WI38 (cell line): ENCODE measurements around the gene CCDC171.
"Not testable (repeated sequence)": the region's sequence is repeated elsewhere in the genome, so short reads cannot be mapped to it uniquely, and the experiment has no call there.

Experiments
- H3K4me3 ChIP-seq: 2 replicates; pipeline ENCODE4 v1.5.1; 2011; ENCODE audit warnings: low read depth, mild to moderate bottlenecking, control low read depth, low read length
- CTCF ChIP-seq: IDR thresholded peaks from 2 replicates; pipeline ENCODE4 v1.5.1; 2012; ENCODE audit warnings: low read depth, mild to moderate bottlenecking, control low read depth, low read length

CCDC171 gene

GRCh38 chr9:15513335-15513734, 39.5 kb upstream of the CCDC171 start:
- TF ChIP-seq CTCF: no peak

GRCh38 chr9:15519831-15520230, 33.0 kb upstream of the CCDC171 start:
- no peak overlapping the region for H3K4me3 ChIP-seq
- no peak for TF ChIP-seq CTCF

More at GRCh38 chr9:15513335-15513734, 39.5 kb upstream of the CCDC171 start:
- H3K4me3 ChIP-seq: no peak overlapping the region

GRCh38 chr9:15521254-15521653, 31.6 kb upstream of the CCDC171 start:
- no peak for TF ChIP-seq CTCF
- no peak overlapping the region for H3K4me3 ChIP-seq

- no peak for TF ChIP-seq CTCF
- no peak overlapping the region for H3K4me3 ChIP-seq
Measured at GRCh38 chr9:15522130-15522755, 30.6 kb upstream of the CCDC171 start.

GRCh38 chr9:15524845-15525455, 27.9 kb upstream of the CCDC171 start:
- no peak for TF ChIP-seq CTCF
- no peak overlapping the region for H3K4me3 ChIP-seq

- no peak for TF ChIP-seq CTCF
- H3K4me3 ChIP-seq: no peak overlapping the region
Measured at GRCh38 chr9:15525958-15526357, 26.9 kb upstream of the CCDC171 start.

- H3K4me3 ChIP-seq: not testable (repeated sequence)
Measured at GRCh38 chr9:15527035-15527434, 25.8 kb upstream of the CCDC171 start.
